ENCODE data around the gene BRD2. TPM values are rescaled to one million over a fixed set of nuclear protein-coding genes. Genes with fewer than 3 reads are reported as not detected.

The BRD2 gene
- total RNA-seq, 2 experiments from 2014 or later = 327 to 333 TPM

DNA sequence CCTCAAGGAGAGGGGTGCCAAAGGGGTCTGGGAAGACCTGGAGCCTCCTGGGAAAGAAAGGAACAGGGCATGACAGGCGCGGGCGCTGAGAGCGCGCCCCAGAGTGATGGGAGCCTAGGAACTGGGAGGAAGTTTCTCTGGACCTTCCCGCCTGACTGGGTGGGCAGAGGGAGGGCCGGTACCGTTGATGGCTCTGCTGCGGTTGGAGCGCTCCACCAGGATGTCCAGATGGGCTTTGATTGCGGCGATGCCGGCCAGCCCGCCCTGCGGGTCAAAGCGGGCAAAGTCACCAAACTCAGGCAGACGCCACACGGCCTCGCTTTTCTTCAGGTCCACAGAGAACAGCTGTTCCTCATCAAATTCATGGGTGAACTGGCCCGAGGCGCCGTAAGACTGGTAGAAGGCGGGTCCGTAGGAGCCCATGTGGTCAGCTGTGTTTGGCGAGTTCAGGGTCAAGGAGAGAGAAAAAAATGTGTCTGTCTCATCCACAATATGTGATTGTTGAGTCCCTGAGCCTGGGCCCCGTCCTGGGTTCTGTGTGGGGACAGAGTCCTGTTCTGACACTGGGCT, 39.5 kb downstream of the BRD2 start:
- ChIA-PET POLR2A (interaction anchor here (1.3 kb wide), 1 partner anchor 37 kb away, joined by 3 read pairs; no protein-coding TSS in a partner anchor), CTCF (interaction anchor here (0.6 to 1.3 kb wide), 3 partner anchors 13 to 136 kb away, joined by 3 read pairs; no protein-coding TSS in a partner anchor)

GRCh38 chr6:33008944-33009861, 40.8 kb downstream of the BRD2 start, which contains the start of gene HLA-DOA:
HLA-DOA (minus strand) TSS chr6:33009591.
- CTCF ChIA-PET = interaction anchor here (1.7 kb wide), 1 partner anchor 239 kb away, joined by 6 read pairs; no protein-coding TSS in a partner anchor
- POLR2A ChIA-PET = no interaction called here

DNA sequence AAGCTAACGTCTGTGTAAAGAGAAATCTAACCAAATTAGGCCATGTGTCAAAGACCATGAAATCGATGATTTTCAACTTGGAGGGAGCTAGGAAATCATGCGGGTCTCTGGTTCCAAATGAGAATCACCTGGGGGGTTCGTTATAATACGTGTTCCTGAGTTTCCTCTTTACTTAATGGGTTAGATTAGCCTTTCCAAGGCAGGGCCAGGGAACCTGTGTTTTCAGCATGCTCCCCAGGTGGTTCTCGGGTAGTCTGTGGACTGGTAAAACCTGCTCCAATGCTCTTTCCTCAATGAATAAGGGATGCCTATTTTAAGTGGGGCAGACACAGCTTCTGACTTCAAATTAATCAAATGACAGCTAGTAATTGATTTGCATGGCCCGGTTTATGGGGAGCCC, 42.0 kb downstream of the BRD2 start:
- CTCF ChIA-PET = interaction anchor here (1.5 to 1.7 kb wide), 2 partner anchors 114 to 238 kb away, joined by 3 to 6 read pairs; no protein-coding TSS in a partner anchor
- POLR2A ChIA-PET = no interaction called here

DNA sequence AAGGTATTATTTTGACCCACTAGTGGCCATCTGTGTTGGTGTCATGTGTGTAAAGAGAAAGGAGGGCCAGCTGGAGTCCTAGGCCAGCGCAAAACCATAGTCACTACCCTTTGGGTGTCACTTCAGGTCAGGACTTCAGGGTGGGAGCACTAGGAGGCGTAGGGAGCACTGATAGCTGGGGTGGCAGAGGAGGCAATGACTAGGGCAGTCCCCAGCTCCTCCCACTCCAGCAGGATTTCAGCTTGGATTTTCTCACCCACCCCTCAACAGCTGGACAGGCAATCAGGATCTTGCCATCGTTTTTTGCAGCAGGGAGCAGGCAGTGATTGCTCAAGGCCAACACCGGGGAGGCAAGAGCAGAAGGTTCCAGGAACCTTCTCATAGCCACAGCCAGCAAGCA, 45.2 kb downstream of the BRD2 start:
- ChIA-PET CTCF (interaction anchor here (0.7 to 1.8 kb wide), 4 partner anchors 29 to 235 kb away, joined by 3 to 6 read pairs (median 4); no protein-coding TSS in a partner anchor), POLR2A (no interaction called here)

DNA sequence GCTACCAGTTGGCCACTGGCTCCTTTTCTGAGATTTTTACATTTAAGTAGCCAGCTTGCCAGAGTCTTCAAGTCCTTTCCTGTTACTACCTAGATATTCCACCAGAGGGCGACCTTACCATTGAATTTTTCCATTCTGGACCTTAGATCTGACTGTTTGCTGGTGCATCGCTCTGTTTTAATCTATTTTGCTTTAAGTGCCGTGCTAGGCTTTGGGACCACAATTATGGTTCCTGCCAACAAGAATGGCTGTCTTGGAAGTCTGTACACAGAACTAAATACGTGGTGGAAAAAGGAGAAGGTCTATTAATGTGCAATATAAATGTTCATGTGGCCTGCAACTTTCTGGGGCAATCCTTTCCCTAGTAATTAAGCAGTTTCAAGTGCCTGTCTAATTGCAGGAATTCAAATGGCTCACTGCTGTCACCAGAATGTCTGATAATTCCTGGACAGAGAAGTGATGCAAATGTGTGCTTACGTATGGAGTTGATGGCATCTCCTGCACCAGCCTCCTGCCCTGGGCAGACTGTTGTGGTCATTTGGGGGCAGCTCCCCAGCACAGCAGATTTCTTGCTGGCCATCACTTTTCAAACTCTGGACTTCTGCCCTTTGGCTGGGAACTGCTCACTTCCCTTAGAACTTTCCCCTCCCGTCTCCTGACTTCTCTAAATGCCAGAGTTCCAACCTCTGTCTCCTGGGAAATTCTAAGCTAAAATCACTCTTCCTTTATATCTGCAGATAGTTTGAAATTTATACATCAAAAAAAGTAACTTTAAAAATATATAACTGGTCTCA, 46.6 kb downstream of the BRD2 start:
- ChIA-PET CTCF (interaction anchor here (0.7 to 2.5 kb wide), 9 partner anchors 30 to 233 kb away, joined by 3 to 10 read pairs (median 4); partner anchors contain the start of gene HLA-DPB1), POLR2A (interaction anchor here (1.3 kb wide), 1 partner anchor 43 kb away, joined by 3 read pairs; no protein-coding TSS in a partner anchor)

GRCh38 chr6:33015798-33016197, 47.4 kb downstream of the BRD2 start:
- POLR2A ChIA-PET = no interaction called here
- CTCF ChIA-PET = interaction anchor here (1.0 to 2.5 kb wide), 5 partner anchors 31 to 75 kb away, joined by 3 to 10 read pairs (median 4); partner anchors contain the start of gene HLA-DPB1

- CTCF ChIA-PET = interaction anchor here (0.6 to 1.9 kb wide), 4 partner anchors 32 to 231 kb away, joined by 3 to 6 read pairs (median 3); no protein-coding TSS in a partner anchor
- POLR2A ChIA-PET = no interaction called here
Observed at GRCh38 chr6:33017018-33017417, 48.6 kb downstream of the BRD2 start.

DNA sequence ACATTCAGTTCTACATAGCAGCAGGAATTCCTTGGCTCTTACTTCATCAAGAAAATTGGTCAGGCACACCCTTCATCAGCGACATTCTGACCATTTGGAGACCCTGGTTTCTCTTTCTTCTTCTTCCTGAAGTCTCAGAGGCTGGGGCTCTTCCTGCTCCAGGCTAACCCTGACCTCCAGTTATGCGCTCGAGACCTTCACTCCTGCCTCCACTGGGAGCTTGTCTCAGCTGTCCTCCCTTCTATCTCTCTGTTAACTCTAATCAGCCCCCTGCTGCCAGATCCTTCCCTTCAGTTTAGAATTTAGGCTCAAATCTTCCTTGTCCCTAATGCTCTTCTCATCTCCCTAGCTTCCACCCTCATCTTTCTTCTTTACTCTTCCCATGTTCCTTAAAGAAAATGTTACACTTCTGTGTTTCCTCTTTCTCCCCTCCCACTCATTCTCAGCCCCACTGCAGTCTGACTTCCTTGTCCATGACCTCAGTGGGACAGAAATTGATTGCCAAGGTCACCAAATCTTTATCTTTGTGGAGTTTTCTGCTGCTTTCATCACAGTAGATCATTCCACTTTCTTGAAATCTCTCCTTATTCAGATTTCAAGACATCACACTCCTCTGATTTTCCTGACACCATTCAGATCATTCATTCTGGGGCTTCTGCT, 49.4 kb downstream of the BRD2 start:
- CTCF ChIA-PET = interaction anchor here (0.7 to 1.9 kb wide), 2 partner anchors 33 to 54 kb away, joined by 3 to 6 read pairs; no protein-coding TSS in a partner anchor
- POLR2A ChIA-PET = no interaction called here

GRCh38 chr6:33018418-33018817, 50.0 kb downstream of the BRD2 start:
- CTCF ChIA-PET = interaction anchor here (0.7 kb wide), 1 partner anchor 54 kb away, joined by 3 read pairs; no protein-coding TSS in a partner anchor
- POLR2A ChIA-PET = no interaction called here

GRCh38 chr6:33018904-33019303, 50.5 kb downstream of the BRD2 start:
- POLR2A ChIA-PET = no interaction called here
- CTCF ChIA-PET = no interaction called here

DNA sequence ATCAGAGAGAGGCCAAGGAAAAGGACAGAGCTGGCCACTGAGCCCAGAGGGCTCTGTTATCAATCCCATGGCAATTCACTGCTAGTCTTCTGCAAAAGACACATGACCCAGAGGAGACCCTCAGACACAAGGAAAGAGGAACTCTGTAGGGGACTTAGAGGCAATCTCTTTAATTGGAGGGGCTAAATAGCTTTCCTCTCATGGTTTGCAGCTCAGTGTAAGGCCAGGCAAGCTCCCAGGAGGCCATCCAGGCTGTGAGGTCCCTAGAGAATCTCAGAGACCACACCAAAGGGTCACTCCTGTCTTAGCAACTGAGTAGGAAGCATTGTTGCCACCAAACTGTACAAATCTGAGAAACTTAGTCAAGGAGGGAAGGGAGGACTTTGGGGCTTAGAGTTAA, 51.0 kb downstream of the BRD2 start:
- ChIA-PET POLR2A (no interaction called here), CTCF (no interaction called here)

- CTCF ChIA-PET = no interaction called here
- POLR2A ChIA-PET = no interaction called here
Observed at GRCh38 chr6:33021917-33022316, 53.5 kb downstream of the BRD2 start.

- ChIA-PET CTCF (no interaction called here), POLR2A (no interaction called here)
Observed at GRCh38 chr6:33023536-33023935, 55.1 kb downstream of the BRD2 start.

- ChIA-PET CTCF (no interaction called here), POLR2A (no interaction called here)
Observed at GRCh38 chr6:33024521-33024920, 56.1 kb downstream of the BRD2 start.

DNA sequence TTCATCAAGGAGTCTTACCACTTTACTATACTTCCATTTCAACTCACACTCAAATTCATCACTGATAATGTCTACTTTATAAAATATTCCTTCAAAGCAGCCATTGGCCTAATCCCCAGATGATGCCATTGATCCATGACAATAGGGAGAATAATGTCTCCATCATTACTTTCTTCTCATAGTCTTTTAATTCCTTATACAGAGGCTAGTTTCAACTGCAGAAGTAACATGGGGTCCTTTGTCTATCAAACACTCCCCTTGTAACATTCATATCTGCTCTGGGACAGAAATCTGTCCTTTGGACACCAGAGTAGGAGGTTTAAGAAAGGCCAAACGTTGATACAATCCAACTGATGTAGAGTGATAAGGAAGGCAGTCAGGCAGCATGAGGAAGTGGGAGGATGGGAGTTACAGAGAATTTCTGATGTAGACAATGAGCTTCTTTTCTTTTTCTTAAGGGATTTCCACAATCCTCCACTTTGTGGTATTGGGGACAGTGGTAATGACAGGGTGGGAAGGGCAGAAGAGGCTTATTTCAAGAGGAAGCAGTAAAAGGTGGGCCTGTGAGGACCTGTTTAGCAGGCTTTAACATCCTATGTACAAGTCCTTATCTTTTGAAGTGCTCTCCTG, 59.9 kb downstream of the BRD2 start:
- POLR2A ChIA-PET = interaction anchor here (0.6 to 0.8 kb wide), 2 partner anchors 44 to 47 kb away, joined by 3 read pairs; partner anchors contain the start of gene HLA-DPB1

DNA sequence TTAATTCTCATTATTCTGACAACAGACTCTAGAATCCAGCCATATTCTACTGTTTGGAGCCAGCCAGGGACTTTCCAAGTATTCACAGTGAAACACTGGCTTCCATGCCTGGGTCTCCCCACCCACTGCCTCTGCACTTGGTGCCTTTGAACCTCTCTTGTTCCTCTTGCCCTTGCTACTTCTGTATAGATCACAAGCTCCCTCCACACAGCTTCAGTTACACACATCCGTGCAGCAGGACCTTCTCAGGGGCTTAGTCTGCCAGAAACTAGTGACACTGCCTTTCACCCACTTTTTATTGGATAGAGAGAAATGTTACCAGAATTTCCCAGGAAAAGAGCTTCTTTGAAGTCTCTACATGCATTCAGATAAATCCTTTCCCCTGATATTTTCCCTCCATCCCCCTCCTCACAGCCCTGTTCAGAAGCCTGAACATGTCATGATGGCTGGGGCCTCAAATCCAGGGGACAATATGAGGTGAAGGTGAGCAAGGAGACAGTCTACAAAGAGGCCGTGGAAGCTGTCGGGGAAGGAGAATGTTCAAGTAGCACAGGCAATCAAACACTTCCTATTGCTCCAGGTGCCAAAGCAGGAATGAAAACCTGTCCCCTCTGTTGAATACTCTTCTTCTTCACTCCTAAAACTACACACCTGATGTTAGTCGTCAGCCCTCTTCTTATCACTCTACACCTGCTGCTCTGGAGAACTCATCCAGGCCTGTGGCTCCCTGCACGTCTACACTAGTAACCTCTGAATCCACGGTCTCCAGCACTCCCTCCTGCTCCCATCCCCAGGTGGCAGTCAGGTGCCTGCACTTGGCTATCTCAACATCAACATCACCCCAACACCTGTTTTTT, 61.2 kb downstream of the BRD2 start:
- POLR2A ChIA-PET = interaction anchor here (0.6 to 0.8 kb wide), 2 partner anchors 43 to 46 kb away, joined by 3 read pairs; partner anchors contain the start of gene HLA-DPB1
- CTCF ChIA-PET = no interaction called here

More for the DNA sequence above, 59.9 kb downstream of the BRD2 start:
- CTCF ChIA-PET = no interaction called here

- ChIA-PET POLR2A (no interaction called here), CTCF (no interaction called here)
Observed at GRCh38 chr6:33030245-33030644, 61.9 kb downstream of the BRD2 start.

All from activated CD8-positive, alpha-beta memory T cell treated with anti-CD3 and anti-CD28 coated beads for 36 hours (primary cell).